T-helper 9 cell (primary cell): ENCODE measurements around the gene PGBD5.

ENCODE experiments used
- DNase-seq: peaks from one replicate; pipeline ENCODE4 v3.0.0-alpha.2; 2020

The PGBD5 gene

GRCh38 chr1:230371923-230372703 is 54.0 kb downstream of the PGBD5 start:
- no peak for DNase-seq

DNA sequence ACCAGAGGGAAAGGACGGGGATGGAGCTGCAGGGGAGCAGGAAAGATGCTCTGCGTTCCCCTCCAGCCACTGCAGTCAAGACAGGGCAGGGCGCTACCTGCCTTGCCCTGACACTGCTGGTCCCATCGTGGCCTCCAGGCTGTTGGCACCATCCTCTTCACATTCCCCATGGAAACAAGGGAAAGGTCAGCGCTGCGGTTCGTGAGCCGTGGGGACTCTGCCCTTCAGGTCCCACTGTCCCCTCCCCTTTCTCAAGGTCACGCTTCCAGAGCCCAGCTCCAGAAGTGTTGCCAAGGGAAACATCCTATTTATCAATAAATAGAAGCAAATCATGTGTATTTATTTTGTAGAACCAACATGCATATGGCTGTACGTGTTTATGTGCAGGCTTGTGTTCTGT is 56.0 kb downstream of the PGBD5 start:
- no peak for DNase-seq

GRCh38 chr1:230368871-230369270 is 57.3 kb downstream of the PGBD5 start:
- DNase-seq = no peak

DNA sequence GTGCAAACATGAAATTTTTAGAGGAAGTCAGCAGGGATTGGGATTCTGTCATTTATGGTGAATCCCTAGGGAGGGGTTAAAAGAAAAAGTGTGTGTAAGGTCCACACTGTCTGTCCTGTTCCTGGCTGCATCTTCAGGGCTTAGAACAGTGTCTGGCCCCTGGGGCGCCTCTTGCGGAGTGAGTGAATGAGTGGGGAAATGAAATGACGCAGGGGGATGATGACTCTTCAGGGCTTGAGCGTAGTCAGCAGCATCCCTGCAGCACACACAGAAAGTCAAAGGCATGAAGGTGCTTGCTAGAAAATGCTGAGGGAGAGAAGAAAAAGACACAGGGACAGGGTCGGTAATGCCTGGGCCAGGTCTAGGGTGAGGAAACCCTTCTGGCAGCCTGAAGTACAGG is 57.8 kb downstream of the PGBD5 start:
- DNase-seq = no peak

GRCh38 chr1:230366504-230366915 is 59.6 kb downstream of the PGBD5 start:
- DNase-seq = no peak

DNA sequence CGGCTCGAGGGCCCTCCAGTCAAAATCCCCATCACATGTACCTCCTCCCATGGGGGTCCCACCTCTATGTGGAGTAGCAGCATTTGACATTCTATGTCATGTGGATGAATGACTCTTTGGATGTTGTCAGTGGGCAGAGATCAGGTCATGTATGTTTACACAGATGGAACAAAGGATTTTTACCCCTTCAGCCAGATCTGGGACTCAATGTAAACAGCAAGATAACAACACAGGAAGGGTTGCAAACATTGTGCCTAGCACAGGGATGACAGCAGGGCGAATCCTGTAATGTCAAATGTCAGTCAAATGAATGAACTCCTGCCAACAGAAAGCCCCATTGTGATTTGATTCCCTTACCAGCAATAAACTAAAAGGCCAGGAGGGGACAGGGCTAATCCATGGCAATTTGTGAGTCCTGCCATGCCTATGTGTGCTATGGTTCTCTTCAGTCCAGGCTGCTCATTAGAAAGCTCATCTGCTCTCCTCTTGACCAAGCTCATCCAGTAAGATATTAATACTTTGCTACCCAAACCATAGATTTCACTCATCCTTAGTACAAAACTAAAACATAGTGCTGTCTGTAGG is 60.3 kb downstream of the PGBD5 start:
- no peak for DNase-seq

DNA sequence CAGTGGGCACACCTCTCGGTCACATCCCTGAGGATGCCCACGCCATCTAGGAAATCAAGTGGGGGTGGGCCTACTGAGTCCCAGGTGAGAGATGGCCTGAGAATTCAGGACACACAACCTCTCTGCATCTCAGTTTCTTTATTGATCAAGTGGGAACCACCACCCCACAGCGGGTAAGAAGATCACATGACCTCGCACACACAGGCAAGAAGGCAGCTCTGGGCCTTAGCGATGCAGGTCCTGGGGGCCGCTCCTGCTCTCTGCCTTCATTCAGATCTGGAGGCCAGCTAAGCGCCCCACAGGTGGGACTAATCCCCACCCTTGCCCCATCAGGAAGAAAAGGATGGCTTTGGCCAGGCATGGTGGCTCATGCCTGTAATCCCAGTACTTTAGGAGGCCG is 63.2 kb downstream of the PGBD5 start:
- no peak for DNase-seq

DNA sequence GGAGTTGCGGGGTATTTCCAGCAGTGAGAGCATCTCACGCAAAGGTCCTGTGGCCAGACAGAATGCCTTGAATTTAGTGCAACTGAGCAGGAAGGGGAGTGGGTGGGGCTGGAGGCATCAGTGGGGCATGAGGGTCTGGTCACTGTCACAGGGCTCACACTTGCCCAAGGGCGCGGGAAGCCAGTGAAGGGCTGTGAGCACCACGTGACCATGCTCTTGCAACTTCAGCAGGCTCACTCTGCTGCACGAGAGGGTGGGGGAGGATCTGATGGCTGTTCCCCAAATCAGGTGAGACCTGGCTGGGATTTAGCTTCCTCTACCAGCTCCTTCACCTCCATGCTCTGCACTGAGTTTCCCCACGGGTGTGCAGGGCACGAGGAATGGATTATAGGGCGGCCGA is 64.2 kb downstream of the PGBD5 start:
- no peak for DNase-seq

DNA sequence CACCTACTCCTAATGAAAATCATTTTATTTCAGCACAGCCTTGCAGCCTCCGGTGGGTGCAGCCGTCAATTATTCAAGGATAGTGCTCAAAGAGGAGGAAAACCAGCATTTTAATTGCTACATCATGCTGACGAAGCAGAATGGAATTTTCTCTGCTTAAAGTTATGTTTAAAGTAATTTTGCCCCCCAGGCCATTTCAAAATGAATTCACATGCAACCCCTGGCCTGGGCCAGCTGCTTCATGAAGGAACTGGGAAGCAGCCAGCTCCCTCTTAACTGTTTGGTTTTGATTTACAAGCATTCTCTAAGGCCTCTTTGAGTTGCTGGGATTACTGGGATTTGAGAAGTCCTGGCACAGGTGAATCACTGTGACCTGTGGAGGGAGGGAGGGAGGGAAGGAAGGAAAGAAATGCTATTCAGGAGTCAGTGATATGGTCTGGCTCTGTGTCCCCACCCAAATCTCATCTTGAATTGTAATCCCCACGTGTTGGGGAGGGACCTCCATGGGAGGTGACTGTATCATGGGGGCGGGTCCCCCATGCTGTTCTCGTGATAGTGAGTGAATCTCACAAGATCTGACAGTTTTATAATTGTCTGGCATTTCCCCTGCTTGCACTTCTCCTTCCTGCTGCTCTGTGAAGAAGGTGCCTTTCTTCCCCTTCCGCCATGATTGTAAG is 66.0 kb downstream of the PGBD5 start:
- DNase-seq = no peak

DNA sequence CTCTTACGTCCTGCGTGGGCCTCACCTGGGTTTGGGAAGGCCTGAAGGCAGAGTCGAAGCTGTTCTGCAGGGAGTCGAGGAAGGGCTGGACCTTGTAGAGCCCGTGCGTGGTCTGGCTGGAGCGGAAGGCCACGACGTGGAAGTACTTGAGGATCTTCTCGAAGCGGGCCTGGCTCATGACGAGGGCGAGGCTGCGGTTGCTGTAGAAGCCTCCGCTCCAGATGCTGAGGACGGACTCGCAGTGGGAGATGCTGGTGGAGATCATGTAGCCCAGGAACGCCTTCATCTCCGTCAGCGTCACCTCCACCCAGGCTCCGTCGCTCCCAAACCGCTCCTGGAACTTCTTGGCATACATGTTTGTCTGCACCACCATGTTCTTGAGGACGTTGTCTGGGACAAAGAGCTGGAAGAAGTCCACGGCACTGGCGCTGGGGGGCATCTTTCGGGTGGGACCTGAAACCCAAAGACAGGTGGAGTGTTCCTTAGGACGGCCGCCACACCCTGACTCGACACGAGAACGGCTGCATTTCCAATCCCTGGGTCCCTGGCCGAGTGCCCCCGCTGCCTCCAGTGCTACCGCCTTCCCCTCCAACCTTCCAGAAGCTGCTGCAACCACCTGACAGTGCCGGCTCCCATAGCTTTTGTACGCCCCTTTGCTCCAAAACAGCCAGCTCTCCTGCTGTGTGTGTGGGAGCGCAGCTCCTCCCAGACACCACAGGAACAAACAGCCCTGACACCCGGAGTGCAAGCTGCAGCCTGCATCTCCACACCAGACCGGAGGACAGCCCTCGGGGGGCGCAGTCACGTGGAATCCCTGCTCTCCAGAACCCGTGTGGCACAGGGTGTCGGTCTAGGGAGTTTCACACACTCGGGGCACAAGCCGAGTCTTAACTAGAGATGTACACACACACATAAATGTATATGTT is 69.0 kb downstream of the PGBD5 start:
- DNase-seq = no peak

GRCh38 chr1:230356190-230356589 is 69.9 kb downstream of the PGBD5 start:
- DNase-seq = no peak

DNA sequence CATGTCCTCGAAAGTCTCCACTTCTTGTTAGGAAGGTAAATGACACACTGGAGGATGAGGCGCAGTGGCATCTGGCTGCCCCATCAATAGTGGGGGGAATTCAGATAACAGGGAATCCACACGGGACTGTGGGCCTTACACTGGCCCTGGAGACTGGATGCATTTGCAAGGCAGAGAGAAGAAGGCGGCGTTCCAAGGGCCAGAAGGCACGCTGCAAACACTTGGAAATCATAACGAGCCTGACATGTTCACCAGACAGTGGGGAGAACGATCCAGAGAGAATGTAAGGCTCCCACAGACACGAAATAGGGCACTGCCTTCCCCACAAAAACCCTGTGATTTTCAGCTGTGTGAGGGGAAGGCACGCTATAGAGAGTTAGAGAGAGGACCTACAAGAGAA is 70.5 kb downstream of the PGBD5 start:
- no peak for DNase-seq

DNA sequence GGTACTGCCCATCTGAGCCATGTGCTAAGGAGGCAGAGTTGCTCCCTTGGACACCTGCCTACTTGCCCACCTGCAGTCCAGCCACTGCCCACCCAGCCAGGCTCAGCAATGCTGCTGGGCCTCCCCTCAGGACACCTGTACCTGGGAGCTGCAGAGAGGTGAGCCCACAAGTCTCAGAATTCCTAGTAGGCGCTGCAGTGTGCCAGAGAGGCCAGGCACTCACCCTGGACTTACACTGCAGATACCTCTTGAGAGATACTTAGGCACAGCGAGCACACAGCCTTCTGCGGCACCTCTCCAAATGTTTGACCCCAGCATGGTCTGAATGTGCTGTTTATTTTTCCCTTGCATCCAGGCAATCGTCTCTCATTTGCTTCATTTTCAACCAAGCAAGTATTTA is 71.0 kb downstream of the PGBD5 start:
- DNase-seq = no peak

GRCh38 chr1:230354005-230354404 is 72.1 kb downstream of the PGBD5 start:
- no peak for DNase-seq

- no peak for DNase-seq
Measured at GRCh38 chr1:230352537-230352936, 73.6 kb downstream of the PGBD5 start.

- DNase-seq = no peak
Measured at GRCh38 chr1:230351983-230352382, 74.1 kb downstream of the PGBD5 start.

DNA sequence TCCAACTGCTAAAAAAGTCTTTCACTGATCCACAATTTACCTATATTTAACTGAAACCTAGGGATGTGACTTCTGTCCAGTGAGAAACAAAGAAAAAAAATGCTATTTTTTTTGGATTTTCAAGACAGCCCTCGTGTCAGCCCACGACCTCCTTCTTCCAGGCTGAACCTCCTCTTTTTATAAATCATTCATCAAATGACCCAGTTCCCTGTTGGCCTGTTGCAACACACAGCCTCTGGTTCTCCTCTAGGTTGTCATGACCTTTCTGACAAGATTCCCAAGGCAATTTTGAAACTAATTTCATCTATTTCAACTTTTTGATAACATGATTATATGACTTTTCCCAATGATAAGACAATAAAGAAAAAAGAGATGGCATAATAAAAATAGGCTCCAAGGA is 74.6 kb downstream of the PGBD5 start:
- no peak for DNase-seq

GRCh38 chr1:230350208-230350921 is 75.8 kb downstream of the PGBD5 start:
- no peak for DNase-seq

DNA sequence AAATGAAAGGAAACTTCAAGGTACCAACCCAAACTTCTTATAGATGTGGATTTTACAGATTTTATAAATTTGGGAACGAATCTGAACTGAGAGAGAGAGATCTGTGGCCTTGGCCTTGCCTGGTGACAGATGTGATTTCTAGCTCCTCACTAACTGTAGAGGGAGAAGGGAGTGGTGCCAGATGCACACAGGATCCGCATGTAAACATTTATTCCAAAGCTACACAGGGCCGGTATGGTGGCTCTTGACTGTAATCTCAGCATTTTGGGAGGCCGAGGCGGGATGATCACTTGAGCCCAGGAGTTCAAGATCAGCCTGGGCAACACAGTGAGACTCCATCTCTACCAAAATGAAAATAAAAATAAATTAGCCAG is 77.1 kb downstream of the PGBD5 start:
- no peak for DNase-seq

DNA sequence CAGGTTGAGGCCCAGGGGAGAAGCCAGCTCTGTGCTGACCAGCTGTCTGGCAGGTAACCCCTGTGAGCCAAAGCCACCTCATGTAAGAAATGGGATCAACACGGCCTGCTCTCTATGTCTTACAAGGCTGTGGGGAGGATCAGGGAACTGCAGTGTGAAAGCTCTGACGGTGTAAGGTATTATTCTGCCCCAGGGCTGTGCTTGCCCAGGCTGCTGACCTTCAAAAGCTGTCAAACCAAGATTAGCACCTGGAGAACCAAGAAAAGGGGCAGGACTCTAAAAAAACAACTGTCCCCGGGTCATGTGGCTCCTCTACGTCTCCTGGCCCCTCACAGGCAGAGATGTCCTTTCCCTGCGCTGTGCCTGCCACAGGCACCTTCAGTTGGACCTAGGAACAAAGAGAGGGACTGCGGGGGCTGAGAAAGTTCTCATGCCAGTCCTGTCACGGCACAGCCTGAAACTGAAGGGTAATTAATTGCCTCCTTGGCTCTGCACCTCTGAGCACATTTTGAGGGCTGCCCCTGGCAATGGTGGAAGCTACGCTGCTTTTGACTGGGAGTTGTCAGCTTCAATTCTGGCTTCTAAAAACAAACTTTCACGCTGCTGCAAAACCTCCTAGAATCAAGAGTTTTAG is 77.6 kb downstream of the PGBD5 start:
- no peak for DNase-seq

- no peak for DNase-seq
Measured at GRCh38 chr1:230347896-230348295, 78.2 kb downstream of the PGBD5 start.
